Stomach (tissue), 4 donors: ENCODE data around the gene ADAM15.
A peak's percentile ranks its signal among the peaks of the same experiment; 100 is the strongest.

Experiments
- CTCF ChIP-seq, 7 experiments: fragments of 450-650 bp in 4 of 7; fragments of 200-600 bp in 3 of 7; sonication (generic) in 3 of 7; IDR thresholded peaks; one replicate each; pipeline ENCODE4 v1.5.1; 2016 to 2019; ENCODE audit warnings: antibody characterized with exemption in 7 of 7, control low read depth in 2 of 7, mild to moderate bottlenecking in 1 of 7
- EP300 ChIP-seq: sonication (generic); formaldehyde crosslinking; IDR thresholded peaks from one replicate; pipeline ENCODE4 v1.6.1; 2017; ENCODE audit warnings: antibody characterized with exemption
- POLR2A ChIP-seq, 4 donors: fragments of 450-650 bp; IDR thresholded peaks; one replicate each; pipeline ENCODE4 v1.6.1; 2016; ENCODE audit warnings: antibody characterized with exemption in 4 of 4, control low read depth in 2 of 4, mild to moderate bottlenecking in 1 of 4, moderate library complexity in 1 of 4
- POLR2AphosphoS5 ChIP-seq, 3 donors: sonication (generic); formaldehyde crosslinking; IDR thresholded peaks; one replicate each; pipeline ENCODE4 v1.6.1; 2016; ENCODE audit warnings: antibody characterized with exemption in 3 of 3

- TF ChIP-seq CTCF (IDR thresholded peaks at IDR 0.05) (peak in 5 of 7 experiments; percentile 63 to 86 (median 74)), POLR2A (IDR thresholded peaks at IDR 0.05) (no peak), EP300 (no peak), POLR2AphosphoS5 (IDR thresholded peaks at IDR 0.05) (no peak)
Measured at GRCh38 chr1:155062702-155063411, 11.7 kb downstream of the ADAM15 start.
